ENCODE measurements around the gene FBL.

- TF ChIP-seq CTCF (IDR thresholded peaks at IDR 0.05) (no peak), EZH2 (IDR thresholded peaks at IDR 0.05; ENCODE audit: borderline replicate concordance, insufficient read depth, low read depth, low read length, poor library complexity, severe bottlenecking) (no peak)
These were observed 14.5 kb downstream of the FBL start for GRCh38 chr19:39831679-39832078.

Measured in B cell (primary cell).